GM06990 (cell line): ENCODE measurements around the gene DACT2.
"Not testable (repeated sequence)": the region's sequence is repeated elsewhere in the genome, so short reads cannot be mapped to it uniquely, and the experiment has no call there.

Experiments used
- DNase-seq: peaks from one replicate; pipeline ENCODE4 v3.0.0-alpha.2; 2011; ENCODE audit not compliant: insufficient read length; ENCODE audit errors: extremely low read depth
- H3K27me3 ChIP-seq: replicated peaks from 2 replicates; pipeline ENCODE4 v1.6.0; 2011; ENCODE audit warnings: low read length; ENCODE audit not compliant: control insufficient read depth, insufficient read depth
- H3K36me3 ChIP-seq: 2 replicates; pipeline ENCODE4 v1.5.1; 2011; ENCODE audit warnings: low read length; ENCODE audit not compliant: control insufficient read depth, insufficient read depth
- H3K4me3 ChIP-seq: replicated peaks from 2 replicates; pipeline ENCODE4 v1.5.1; 2011; ENCODE audit warnings: low read depth, mild to moderate bottlenecking, control low read depth, low read length
- TF ChIP-seq, protein P1 (sequence below): IDR thresholded peaks from 2 replicates; pipeline ENCODE4 v1.5.1; 2011; ENCODE audit warnings: low read length, control low read depth, mild to moderate bottlenecking, inconsistent platforms; ENCODE audit not compliant: insufficient read depth, poor library complexity, severe bottlenecking

The DACT2 gene

DNA sequence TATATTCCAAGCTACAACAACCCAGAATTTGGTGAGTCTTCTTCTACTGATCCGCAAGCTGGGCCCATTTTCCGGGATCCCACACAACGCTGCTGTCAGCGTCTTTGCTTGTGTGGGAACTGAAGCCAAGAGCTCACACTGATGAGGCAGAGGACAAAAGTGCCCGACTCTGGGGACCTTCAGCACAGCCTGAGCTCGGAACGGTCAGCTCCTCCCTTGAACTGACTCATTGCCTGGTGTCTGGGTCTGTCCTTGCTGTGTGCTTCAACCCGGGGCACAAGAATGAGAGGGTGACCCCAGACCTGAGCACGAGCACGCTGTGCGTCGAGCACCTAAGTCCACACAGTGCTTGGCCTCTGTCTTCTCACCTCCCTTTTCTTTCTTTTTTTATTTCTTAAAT lies 33.5 kb downstream of the DACT2 start:
- TF ChIP-seq, protein P1, sequence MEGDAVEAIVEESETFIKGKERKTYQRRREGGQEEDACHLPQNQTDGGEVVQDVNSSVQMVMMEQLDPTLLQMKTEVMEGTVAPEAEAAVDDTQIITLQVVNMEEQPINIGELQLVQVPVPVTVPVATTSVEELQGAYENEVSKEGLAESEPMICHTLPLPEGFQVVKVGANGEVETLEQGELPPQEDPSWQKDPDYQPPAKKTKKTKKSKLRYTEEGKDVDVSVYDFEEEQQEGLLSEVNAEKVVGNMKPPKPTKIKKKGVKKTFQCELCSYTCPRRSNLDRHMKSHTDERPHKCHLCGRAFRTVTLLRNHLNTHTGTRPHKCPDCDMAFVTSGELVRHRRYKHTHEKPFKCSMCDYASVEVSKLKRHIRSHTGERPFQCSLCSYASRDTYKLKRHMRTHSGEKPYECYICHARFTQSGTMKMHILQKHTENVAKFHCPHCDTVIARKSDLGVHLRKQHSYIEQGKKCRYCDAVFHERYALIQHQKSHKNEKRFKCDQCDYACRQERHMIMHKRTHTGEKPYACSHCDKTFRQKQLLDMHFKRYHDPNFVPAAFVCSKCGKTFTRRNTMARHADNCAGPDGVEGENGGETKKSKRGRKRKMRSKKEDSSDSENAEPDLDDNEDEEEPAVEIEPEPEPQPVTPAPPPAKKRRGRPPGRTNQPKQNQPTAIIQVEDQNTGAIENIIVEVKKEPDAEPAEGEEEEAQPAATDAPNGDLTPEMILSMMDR = no peak
- Histone ChIP-seq H3K27me3 (no peaks in the 10 kb centered on the region), H3K36me3 (no peaks in the 10 kb centered on the region), H3K4me3 (no peak overlapping the region)
- DNase-seq = no peak

DNA sequence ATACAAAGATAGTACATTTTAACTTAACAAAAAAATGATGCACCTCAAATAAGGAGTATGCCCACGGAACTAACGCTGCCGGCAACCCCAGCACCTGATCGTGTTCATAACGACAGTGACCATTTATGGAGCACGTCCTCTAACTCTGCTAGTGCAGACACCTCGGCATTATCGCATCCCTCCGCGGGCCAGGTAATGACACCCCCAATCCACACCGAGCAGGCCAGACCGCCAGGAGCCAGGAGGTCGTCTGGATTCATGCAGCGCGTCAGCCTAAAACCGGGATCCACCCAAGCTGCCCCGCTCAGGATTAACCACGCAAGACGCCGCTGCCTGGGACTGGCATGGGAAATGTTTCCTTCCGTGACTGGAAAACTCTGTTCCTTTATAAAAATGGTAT lies 34.1 kb downstream of the DACT2 start:
- H3K36me3 ChIP-seq = no peaks in the 10 kb centered on the region
- H3K27me3 ChIP-seq = no peaks in the 10 kb centered on the region
- H3K4me3 ChIP-seq = no peak overlapping the region
- TF ChIP-seq, protein P1 = no peak
- no peak for DNase-seq

DNA sequence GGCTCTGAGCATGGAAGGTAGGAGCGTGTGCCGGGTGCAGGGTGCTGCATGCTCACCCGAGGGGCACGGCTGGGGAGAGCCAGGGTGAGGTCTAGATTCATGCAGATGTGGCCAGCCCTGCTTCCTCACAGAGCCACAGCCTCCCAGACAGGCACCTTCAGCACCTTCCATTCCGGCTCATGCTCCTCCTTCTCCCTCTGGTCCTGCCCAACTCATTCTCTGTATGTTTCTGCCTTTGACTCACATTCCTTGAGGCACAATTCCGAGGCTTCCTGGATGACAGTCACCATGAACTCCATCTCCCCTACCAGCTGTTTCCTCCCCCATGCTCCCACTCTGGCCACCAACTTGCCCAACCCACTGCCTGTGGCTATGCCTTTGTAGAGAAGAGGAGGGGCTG lies 35.4 kb downstream of the DACT2 start:
- no peaks in the 10 kb centered on the region for H3K36me3 ChIP-seq
- TF ChIP-seq, protein P1 = no peak
- H3K4me3 ChIP-seq = no peak overlapping the region
- H3K27me3 ChIP-seq = no peaks in the 10 kb centered on the region
- DNase-seq = no peak

DNA sequence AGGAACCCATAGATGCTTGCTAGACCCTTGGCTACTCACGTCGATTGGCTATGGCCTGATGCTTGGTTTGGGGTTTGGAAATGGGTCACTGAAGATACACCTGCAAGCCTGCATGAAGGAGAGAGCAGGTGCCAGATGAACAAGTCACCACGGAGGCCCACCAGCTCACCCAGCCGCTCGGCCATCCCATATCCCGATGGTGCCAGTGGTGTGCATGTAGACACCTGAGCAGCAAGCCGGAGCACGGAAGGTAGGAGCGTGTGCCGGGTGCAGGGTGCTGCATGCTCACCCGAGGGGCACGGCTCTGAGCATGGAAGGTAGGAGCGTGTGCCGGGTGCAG lies 35.9 kb downstream of the DACT2 start:
- Histone ChIP-seq H3K27me3 (no peaks in the 10 kb centered on the region), H3K36me3 (no peaks in the 10 kb centered on the region), H3K4me3 (no peak overlapping the region)
- no peak for DNase-seq
- TF ChIP-seq, protein P1 = no peak

DNA sequence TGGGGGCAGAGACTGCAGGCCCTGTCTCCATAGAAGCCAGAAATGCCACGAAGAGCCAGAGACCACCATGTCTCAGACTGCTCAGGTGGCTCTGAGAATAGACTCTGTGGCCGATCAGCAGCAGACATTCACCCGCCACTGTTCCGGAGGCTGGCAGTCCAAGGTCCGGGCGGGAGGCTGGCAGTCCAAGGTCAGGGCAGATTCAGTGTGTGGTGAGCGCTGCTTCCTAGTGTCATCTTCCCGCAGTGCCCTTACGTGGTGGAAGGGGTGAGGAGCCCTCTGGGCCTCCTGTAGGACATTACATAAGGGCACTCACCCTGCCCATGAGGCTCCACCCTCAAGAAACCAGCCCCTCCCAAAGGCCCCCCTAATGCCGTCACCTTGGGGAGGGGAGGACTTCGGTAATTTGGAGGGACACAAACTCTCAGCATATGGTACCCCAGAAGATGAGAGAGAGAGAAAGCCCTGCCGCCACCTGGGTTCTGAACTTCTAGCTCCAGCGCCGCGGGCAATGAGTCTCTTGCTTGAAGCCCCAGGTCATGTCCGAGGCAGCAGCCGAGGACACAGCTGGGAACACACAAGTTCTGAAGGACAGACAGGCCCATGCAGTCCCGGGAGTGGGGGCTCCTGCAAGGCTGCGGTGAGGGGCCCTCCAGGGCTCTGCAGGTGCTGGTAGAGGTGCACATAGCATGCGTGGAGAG lies 36.4 kb downstream of the DACT2 start:
- no peaks in the 10 kb centered on the region for H3K27me3 ChIP-seq
- TF ChIP-seq, protein P1 = no peak
- no peaks in the 10 kb centered on the region for H3K36me3 ChIP-seq
- DNase-seq = no peak
- H3K4me3 ChIP-seq = no peak overlapping the region

DNA sequence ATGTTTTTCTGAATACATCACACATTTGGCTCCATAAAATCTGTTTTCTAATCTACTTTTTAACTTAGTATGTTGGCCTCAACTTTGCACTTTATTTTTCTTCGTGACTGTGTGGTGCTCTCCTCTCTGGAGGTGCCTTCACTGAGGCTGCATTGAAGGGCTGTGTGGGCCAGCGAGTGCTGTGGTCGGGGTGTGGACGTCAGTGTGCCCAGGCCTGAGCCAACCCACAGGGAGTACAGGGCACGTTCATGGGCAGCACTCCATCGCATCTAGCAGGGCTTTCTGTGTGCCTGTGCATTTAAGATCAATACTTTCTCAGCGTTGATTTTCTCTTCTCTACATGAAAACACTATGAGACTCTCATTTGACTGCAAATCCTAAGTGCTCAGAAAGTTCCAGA lies 37.8 kb downstream of the DACT2 start:
- no peaks in the 10 kb centered on the region for H3K27me3 ChIP-seq
- no peaks in the 10 kb centered on the region for H3K36me3 ChIP-seq
- TF ChIP-seq, protein P1 = no peak
- no peak for DNase-seq
- no peak overlapping the region for H3K4me3 ChIP-seq

DNA sequence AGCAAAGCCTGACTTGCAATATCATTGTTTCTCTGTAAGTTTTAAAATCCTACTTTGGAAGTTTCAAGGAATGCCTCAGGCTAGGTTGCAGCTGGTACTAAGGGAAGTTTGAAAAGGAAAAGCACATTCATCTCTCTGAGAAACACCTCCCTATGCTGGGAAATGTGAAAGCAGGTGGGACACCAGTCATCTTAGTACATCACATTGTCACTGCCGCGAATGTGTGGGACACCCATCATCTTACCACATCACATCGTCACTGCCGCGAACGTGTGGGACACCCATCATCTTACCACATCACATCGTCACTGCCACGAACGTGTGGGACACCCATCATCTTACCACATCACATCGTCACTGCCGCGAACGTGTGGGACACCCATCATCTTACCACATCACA lies 38.3 kb downstream of the DACT2 start:
- H3K27me3 ChIP-seq, H3K36me3 ChIP-seq, H3K4me3 ChIP-seq, DNase-seq: not testable (repeated sequence)
